ENCODE results near the gene GALNT10. TPM values are rescaled to one million over a fixed set of nuclear protein-coding genes. Genes with fewer than 3 reads are reported as not detected.

GALNT10 gene
- total RNA-seq, 1 experiment from 2014 or later, result 27.8 TPM

- intact Hi-C loops (cut with micrococcal nuclease), result no loop called here
- RAD21 ChIA-PET (ENCODE audit: low non-redundant PET in 1 of 2, low total read pairs in 2 of 2, uncharacterized antibody in 2 of 2, unreplicated experiment in 2 of 2), result no interaction called here
- Histone ChIP-seq H3K4me1 (ENCODE audit: control insufficient read depth in 1 of 2, insufficient read depth in 2 of 2, low read length in 2 of 2) (peaks cover 0 to 9% of the 10 kb centered on the region in 2 experiments; a peak in 1 of 4 replicates), H3K9ac (ENCODE audit: low read length) (no peak overlapping the region), H3K4me2 (ENCODE audit: low read length) (no peak overlapping the region), H2AFZ (ENCODE audit: low read depth, low read length, poor library complexity, severe bottlenecking) (no peak overlapping the region), H3K79me2 (ENCODE audit: insufficient read depth, low read length) (no peaks in the 10 kb centered on the region), H4K20me1 (ENCODE audit: insufficient read depth) (peaks cover 2% of the 10 kb centered on the region; the same call in 1 of the 2 replicates), H3K27me3 (ENCODE audit: insufficient read depth, low read length) (no peaks in the 10 kb centered on the region), H3K9me3 (ENCODE audit: control insufficient read depth in 1 of 2, insufficient read depth in 1 of 2, low read depth in 1 of 2, low read length in 2 of 2) (no peaks in the 10 kb centered on the region), H3K36me3 (ENCODE audit: control insufficient read depth in 1 of 2, insufficient read depth in 2 of 2, low read length in 2 of 2) (no peaks in the 10 kb centered on the region), H3K4me3 (replicated peaks in 1 of 2; ENCODE audit: low read depth in 1 of 2, low read length in 2 of 2) (no peak overlapping the region), H3K9me2 (ENCODE audit: insufficient read depth) (no peaks in the 10 kb centered on the region), H3K27ac (ENCODE audit: low read depth, low read length) (no peak overlapping the region)
- POLR2A ChIA-PET, result no interaction called here
- BruUV-seq (replicated peaks), result no TSS peak
- DNase-seq (ENCODE audit: low read depth, low spot score), result no peak
- TF ChIP-seq EZH2 (IDR thresholded peaks at IDR 0.05) (no peak), SIN3A (IDR thresholded peaks at IDR 0.05; ENCODE audit: low read depth) (no peak), POLR2A (IDR thresholded peaks at IDR 0.05; ENCODE audit: borderline replicate concordance, extremely low read depth, insufficient read depth, insufficient read length) (no peak), RAD21 (IDR thresholded peaks at IDR 0.05; ENCODE audit: low read depth) (no peak), YY1 (IDR thresholded peaks at IDR 0.05; ENCODE audit: extremely low read depth, insufficient replicate concordance, low read depth, low read length) (no peak), EZH2phosphoT487 (IDR thresholded peaks at IDR 0.05; ENCODE audit: borderline replicate concordance) (no peak), ATF3 (IDR thresholded peaks at IDR 0.05) (no peak), CEBPB (IDR thresholded peaks at IDR 0.05; ENCODE audit: low read depth) (no peak), SRF (IDR thresholded peaks at IDR 0.05; ENCODE audit: low read depth) (no peak), TCF7L2 (IDR thresholded peaks at IDR 0.05; ENCODE audit: borderline replicate concordance, extremely low read depth, insufficient read depth, insufficient read length) (no peak), EGR1 (IDR thresholded peaks at IDR 0.05; ENCODE audit: low read depth) (no peak), REST (IDR thresholded peaks at IDR 0.05; ENCODE audit: low read depth) (no peak), CBX3 (IDR thresholded peaks at IDR 0.05; ENCODE audit: low read depth) (no peak), FOSL1 (IDR thresholded peaks at IDR 0.05; ENCODE audit: low read depth) (no peak), POLR2AphosphoS5 (IDR thresholded peaks at IDR 0.05; ENCODE audit: low read depth, low read length) (no peak), ZBTB33 (IDR thresholded peaks at IDR 0.05; ENCODE audit: extremely low read depth, insufficient replicate concordance, low read length) (no peak), ELF1 (IDR thresholded peaks at IDR 0.05; ENCODE audit: borderline replicate concordance, low read depth) (no peak), MAX (IDR thresholded peaks at IDR 0.05) (no peak)
- ATAC-seq, result no peak
- CTCF ChIA-PET, result no interaction called here
Measured at GRCh38 chr5:154276261-154276972, 85.9 kb downstream of the GALNT10 start.

Measured in HCT116 (cell line).